ENCODE results near the gene EFNA5.

EFNA5 gene

GRCh38 chr5:107518616-107519015 lies 152.1 kb downstream of the EFNA5 start:
- no peaks in the 10 kb centered on the region for H3K9me3 ChIP-seq (ENCODE audit: low read depth, low read length)
- no peak overlapping the region for H3K9ac ChIP-seq (ENCODE audit: insufficient read length)
- H3K27ac ChIP-seq = no peak overlapping the region
- no peak overlapping the region for H3K4me3 ChIP-seq
- no peak for TF ChIP-seq FOXP2 (optimal IDR thresholded peaks at IDR 0.05; ENCODE audit: control extremely low read depth, extremely low read length, insufficient read depth)
- TF ChIP-seq EZH2 (IDR thresholded peaks at IDR 0.05) = no peak
- no peak for TF ChIP-seq POLR2AphosphoS5 (IDR thresholded peaks at IDR 0.05; ENCODE audit: borderline replicate concordance, low read depth, low read length)
- H3K36me3 ChIP-seq (ENCODE audit: insufficient read depth, low read length) = no peaks in the 10 kb centered on the region
- DNase-seq (ENCODE audit: low read depth, low spot score) = no peak

GRCh38 chr5:107518190-107518589 lies 152.5 kb downstream of the EFNA5 start:
- Histone ChIP-seq H3K27ac (no peak overlapping the region), H3K4me3 (no peak overlapping the region), H3K9me3 (ENCODE audit: low read depth, low read length) (no peaks in the 10 kb centered on the region), H3K9ac (ENCODE audit: insufficient read length) (no peak overlapping the region), H3K36me3 (ENCODE audit: insufficient read depth, low read length) (no peaks in the 10 kb centered on the region)
- no peak for DNase-seq (ENCODE audit: low read depth, low spot score)
- no peak for TF ChIP-seq POLR2AphosphoS5 (IDR thresholded peaks at IDR 0.05; ENCODE audit: borderline replicate concordance, low read depth, low read length)
- TF ChIP-seq FOXP2 (optimal IDR thresholded peaks at IDR 0.05; ENCODE audit: control extremely low read depth, extremely low read length, insufficient read depth) = no peak

GRCh38 chr5:107517185-107518033 lies 153.3 kb downstream of the EFNA5 start:
- Histone ChIP-seq H3K9me3 (ENCODE audit: low read depth, low read length) (no peaks in the 10 kb centered on the region), H3K27ac (no peak overlapping the region), H3K4me3 (no peak overlapping the region), H3K9ac (ENCODE audit: insufficient read length) (no peak overlapping the region), H3K36me3 (ENCODE audit: insufficient read depth, low read length) (no peaks in the 10 kb centered on the region)
- no peak for DNase-seq (ENCODE audit: low read depth, low spot score)
- no peak for TF ChIP-seq FOXP2 (optimal IDR thresholded peaks at IDR 0.05; ENCODE audit: control extremely low read depth, extremely low read length, insufficient read depth)
- no peak for TF ChIP-seq POLR2AphosphoS5 (IDR thresholded peaks at IDR 0.05; ENCODE audit: borderline replicate concordance, low read depth, low read length)
- TF ChIP-seq EZH2 (IDR thresholded peaks at IDR 0.05) = no peak

GRCh38 chr5:107516452-107517184 lies 154.1 kb downstream of the EFNA5 start:
- DNase-seq (ENCODE audit: low read depth, low spot score) = peak; percentile 55
- no peak overlapping the region for H3K9ac ChIP-seq (ENCODE audit: insufficient read length)
- H3K36me3 ChIP-seq (ENCODE audit: insufficient read depth, low read length) = no peaks in the 10 kb centered on the region
- TF ChIP-seq POLR2AphosphoS5 (IDR thresholded peaks at IDR 0.05; ENCODE audit: borderline replicate concordance, low read depth, low read length) (peak; percentile 58; the same call in 1 of the 2 replicates), EZH2 (IDR thresholded peaks at IDR 0.05) (no peak)
- peak overlapping the region; percentile 30; the same call in 1 of the 2 replicates for H3K27ac ChIP-seq
- no peaks in the 10 kb centered on the region for H3K9me3 ChIP-seq (ENCODE audit: low read depth, low read length)
- H3K4me3 ChIP-seq = no peak overlapping the region

GRCh38 chr5:107515521-107516080 lies 155.1 kb downstream of the EFNA5 start:
- H3K9me3 ChIP-seq (ENCODE audit: low read depth, low read length) = no peaks in the 10 kb centered on the region
- no peak overlapping the region for H3K9ac ChIP-seq (ENCODE audit: insufficient read length)
- H3K4me3 ChIP-seq = no peak overlapping the region
- H3K36me3 ChIP-seq (ENCODE audit: insufficient read depth, low read length) = no peaks in the 10 kb centered on the region
- TF ChIP-seq EZH2 (IDR thresholded peaks at IDR 0.05) = no peak
- no peak for TF ChIP-seq POLR2AphosphoS5 (IDR thresholded peaks at IDR 0.05; ENCODE audit: borderline replicate concordance, low read depth, low read length)
- TF ChIP-seq FOXP2 (optimal IDR thresholded peaks at IDR 0.05; ENCODE audit: control extremely low read depth, extremely low read length, insufficient read depth) = no peak
- no peak overlapping the region for H3K27ac ChIP-seq
- DNase-seq (ENCODE audit: low read depth, low spot score) = no peak

- DNase-seq (ENCODE audit: low read depth, low spot score) = no peak
- no peak overlapping the region for H3K27ac ChIP-seq
- no peak for TF ChIP-seq FOXP2 (optimal IDR thresholded peaks at IDR 0.05; ENCODE audit: control extremely low read depth, extremely low read length, insufficient read depth)
- no peak for TF ChIP-seq EZH2 (IDR thresholded peaks at IDR 0.05)
- no peak for TF ChIP-seq POLR2AphosphoS5 (IDR thresholded peaks at IDR 0.05; ENCODE audit: borderline replicate concordance, low read depth, low read length)
- H3K36me3 ChIP-seq (ENCODE audit: insufficient read depth, low read length) = no peaks in the 10 kb centered on the region
- H3K9ac ChIP-seq (ENCODE audit: insufficient read length) = no peak overlapping the region
- no peak overlapping the region for H3K4me3 ChIP-seq
- no peaks in the 10 kb centered on the region for H3K9me3 ChIP-seq (ENCODE audit: low read depth, low read length)
Observed at GRCh38 chr5:107514305-107514704, 156.4 kb downstream of the EFNA5 start.

- no peak overlapping the region for H3K4me3 ChIP-seq
- H3K9me3 ChIP-seq (ENCODE audit: low read depth, low read length) = no peaks in the 10 kb centered on the region
- no peaks in the 10 kb centered on the region for H3K36me3 ChIP-seq (ENCODE audit: insufficient read depth, low read length)
- DNase-seq (ENCODE audit: low read depth, low spot score) = no peak
- no peak overlapping the region for H3K27ac ChIP-seq
- TF ChIP-seq EZH2 (IDR thresholded peaks at IDR 0.05) = no peak
- no peak for TF ChIP-seq POLR2AphosphoS5 (IDR thresholded peaks at IDR 0.05; ENCODE audit: borderline replicate concordance, low read depth, low read length)
- TF ChIP-seq FOXP2 (optimal IDR thresholded peaks at IDR 0.05; ENCODE audit: control extremely low read depth, extremely low read length, insufficient read depth) = no peak
- no peak overlapping the region for H3K9ac ChIP-seq (ENCODE audit: insufficient read length)
Observed at GRCh38 chr5:107513337-107514085, 157.2 kb downstream of the EFNA5 start.

GRCh38 chr5:107512029-107512428 lies 158.7 kb downstream of the EFNA5 start:
- H3K9me3 ChIP-seq (ENCODE audit: low read depth, low read length) = no peaks in the 10 kb centered on the region
- H3K27ac ChIP-seq = no peak overlapping the region
- TF ChIP-seq POLR2AphosphoS5 (IDR thresholded peaks at IDR 0.05; ENCODE audit: borderline replicate concordance, low read depth, low read length) = no peak
- TF ChIP-seq EZH2 (IDR thresholded peaks at IDR 0.05) = no peak
- TF ChIP-seq FOXP2 (optimal IDR thresholded peaks at IDR 0.05; ENCODE audit: control extremely low read depth, extremely low read length, insufficient read depth) = no peak
- DNase-seq (ENCODE audit: low read depth, low spot score) = no peak
- H3K36me3 ChIP-seq (ENCODE audit: insufficient read depth, low read length) = no peaks in the 10 kb centered on the region
- H3K4me3 ChIP-seq = no peak overlapping the region
- no peak overlapping the region for H3K9ac ChIP-seq (ENCODE audit: insufficient read length)

All from SK-N-MC (cell line).